Glomerular visceral epithelial cell (primary cell): ENCODE results near the gene HPN.
"Not testable (repeated sequence)": the region's sequence is repeated elsewhere in the genome, so short reads cannot be mapped to it uniquely, and the experiment has no call there.

ENCODE experiments used
- DNase-seq: peaks from one replicate; pipeline ENCODE4 v3.0.0-alpha.2; 2016; ENCODE audit errors: extremely low spot score

The HPN gene

GRCh38 chr19:35042954-35043604, 1.6 kb downstream of the HPN start:
- DNase-seq: no peak

GRCh38 chr19:35043906-35044305, 2.4 kb downstream of the HPN start:
- no peak for DNase-seq

GRCh38 chr19:35044317-35045117, 3.0 kb downstream of the HPN start:
- DNase-seq: peak; percentile 50

GRCh38 chr19:35045667-35046300, 4.3 kb downstream of the HPN start:
- DNase-seq: no peak

- DNase-seq: no peak
These were observed 4.9 kb downstream of the HPN start for GRCh38 chr19:35046461-35046860.

GRCh38 chr19:35048911-35049411, 7.4 kb downstream of the HPN start:
- DNase-seq: no peak

GRCh38 chr19:35049456-35049855, 7.9 kb downstream of the HPN start:
- no peak for DNase-seq

GRCh38 chr19:35050662-35051061, 9.1 kb downstream of the HPN start:
- DNase-seq: not testable (repeated sequence)

GRCh38 chr19:35051268-35051667, 9.7 kb downstream of the HPN start:
- not testable (repeated sequence) for DNase-seq

- DNase-seq: no peak
These were observed 10.3 kb downstream of the HPN start for GRCh38 chr19:35051796-35052195.

- no peak for DNase-seq
These were observed 11.2 kb downstream of the HPN start for GRCh38 chr19:35052599-35053190.

- no peak for DNase-seq
These were observed 12.3 kb downstream of the HPN start for GRCh38 chr19:35053667-35054293.

GRCh38 chr19:35054626-35055025, 13.1 kb downstream of the HPN start:
- no peak for DNase-seq

- DNase-seq: no peak
These were observed 14.2 kb downstream of the HPN start for GRCh38 chr19:35055715-35056179.

- DNase-seq: no peak
These were observed 15.1 kb downstream of the HPN start for GRCh38 chr19:35056513-35057063.

GRCh38 chr19:35058370-35058769, 16.8 kb downstream of the HPN start:
- DNase-seq: no peak

- no peak for DNase-seq
These were observed 17.7 kb downstream of the HPN start for GRCh38 chr19:35059006-35059798.

- DNase-seq: no peak
These were observed 18.2 kb downstream of the HPN start for GRCh38 chr19:35059799-35060091.

- no peak for DNase-seq
These were observed 18.8 kb downstream of the HPN start for GRCh38 chr19:35060160-35060855.
